NT2/D1 (cell line): Measurements from ENCODE around the gene FHOD3.

Experiments
- DNase-seq: peaks from one replicate; pipeline ENCODE4 v3.0.0-alpha.2; 2011; ENCODE audit warnings: low read depth, low spot score
- H3K27me3 ChIP-seq: 2 replicates; pipeline ENCODE4 v1.6.0; 2011; ENCODE audit warnings: mild to moderate bottlenecking; ENCODE audit not compliant: insufficient read length, insufficient read depth
- H3K36me3 ChIP-seq: 2 replicates; pipeline ENCODE4 v1.6.1; 2011; ENCODE audit warnings: mild to moderate bottlenecking, low read length, mixed read lengths; ENCODE audit not compliant: insufficient read depth, insufficient read length
- H3K4me1 ChIP-seq: 2 replicates; pipeline ENCODE4 v1.5.1; 2011; ENCODE audit not compliant: insufficient read depth, insufficient read length
- H3K4me3 ChIP-seq: 2 replicates; pipeline ENCODE4 v1.5.1; 2011; ENCODE audit warnings: low read depth; ENCODE audit not compliant: insufficient read length
- H3K9ac ChIP-seq: 2 replicates; pipeline ENCODE4 v1.6.0; 2011; ENCODE audit warnings: low read depth; ENCODE audit not compliant: insufficient read length
- H3K9me3 ChIP-seq: 2 replicates; pipeline ENCODE4 v1.5.1; 2011; ENCODE audit warnings: mild to moderate bottlenecking, low read length; ENCODE audit not compliant: insufficient read depth
- SUZ12 ChIP-seq: IDR thresholded peaks from 2 replicates; pipeline ENCODE4 v1.6.1; 2011; ENCODE audit not compliant: insufficient read length, insufficient read depth; ENCODE audit errors: extremely low read depth
- YY1 ChIP-seq: IDR thresholded peaks from 2 replicates; pipeline ENCODE4 v1.6.1; 2011; ENCODE audit not compliant: insufficient read length, insufficient read depth
- ZNF274 ChIP-seq: IDR thresholded peaks from 2 replicates; pipeline ENCODE4 v1.6.1; 2011; ENCODE audit warnings: mild to moderate bottlenecking, low read depth, low read length

FHOD3 gene

GRCh38 chr18:36600548-36600947 lies 303.0 kb downstream of the FHOD3 start:
- H3K4me3 ChIP-seq = no peak overlapping the region
- H3K9ac ChIP-seq = no peak overlapping the region
- H3K36me3 ChIP-seq = no peaks in the 10 kb centered on the region
- no peaks in the 10 kb centered on the region for H3K4me1 ChIP-seq
- no peak for TF ChIP-seq SUZ12
- TF ChIP-seq YY1 = no peak
- no peak for TF ChIP-seq ZNF274
- DNase-seq = no peak
- H3K27me3 ChIP-seq = no peaks in the 10 kb centered on the region
- peaks cover 11% of the 10 kb centered on the region; the same call in 1 of the 2 replicates for H3K9me3 ChIP-seq

GRCh38 chr18:36601316-36601715 lies 303.8 kb downstream of the FHOD3 start:
- H3K4me3 ChIP-seq = no peak overlapping the region
- no peak for DNase-seq
- no peak overlapping the region for H3K9ac ChIP-seq
- no peaks in the 10 kb centered on the region for H3K4me1 ChIP-seq
- H3K27me3 ChIP-seq = no peaks in the 10 kb centered on the region
- no peaks in the 10 kb centered on the region for H3K36me3 ChIP-seq
- TF ChIP-seq YY1 = no peak
- no peak for TF ChIP-seq SUZ12
- TF ChIP-seq ZNF274 = no peak
- peaks cover 11% of the 10 kb centered on the region; the same call in 1 of the 2 replicates for H3K9me3 ChIP-seq

GRCh38 chr18:36602071-36602470 lies 304.6 kb downstream of the FHOD3 start:
- H3K27me3 ChIP-seq = no peaks in the 10 kb centered on the region
- H3K4me3 ChIP-seq = no peak overlapping the region
- peaks cover 11% of the 10 kb centered on the region; the same call in 1 of the 2 replicates for H3K9me3 ChIP-seq
- no peak for DNase-seq
- no peak overlapping the region for H3K9ac ChIP-seq
- no peaks in the 10 kb centered on the region for H3K36me3 ChIP-seq
- H3K4me1 ChIP-seq = no peaks in the 10 kb centered on the region
- TF ChIP-seq SUZ12 = no peak
- no peak for TF ChIP-seq YY1
- no peak for TF ChIP-seq ZNF274

GRCh38 chr18:36602620-36603019 lies 305.1 kb downstream of the FHOD3 start:
- Histone ChIP-seq H3K27me3 (no peaks in the 10 kb centered on the region), H3K4me1 (no peaks in the 10 kb centered on the region), H3K4me3 (no peak overlapping the region), H3K36me3 (no peaks in the 10 kb centered on the region), H3K9ac (no peak overlapping the region), H3K9me3 (peaks cover 11% of the 10 kb centered on the region; the same call in 1 of the 2 replicates)
- no peak for TF ChIP-seq SUZ12
- no peak for TF ChIP-seq ZNF274
- TF ChIP-seq YY1 = no peak
- no peak for DNase-seq

- no peaks in the 10 kb centered on the region for H3K4me1 ChIP-seq
- H3K36me3 ChIP-seq = no peaks in the 10 kb centered on the region
- no peak for DNase-seq
- no peak overlapping the region for H3K9ac ChIP-seq
- no peak overlapping the region for H3K4me3 ChIP-seq
- no peaks in the 10 kb centered on the region for H3K27me3 ChIP-seq
- TF ChIP-seq ZNF274 (no peak), YY1 (no peak), SUZ12 (no peak)
- H3K9me3 ChIP-seq = no peaks in the 10 kb centered on the region
Observed at GRCh38 chr18:36608107-36608506, 310.6 kb downstream of the FHOD3 start.

GRCh38 chr18:36610258-36610657 lies 312.7 kb downstream of the FHOD3 start:
- no peak for DNase-seq
- no peak for TF ChIP-seq SUZ12
- no peak for TF ChIP-seq YY1
- no peak for TF ChIP-seq ZNF274
- H3K9me3 ChIP-seq = no peaks in the 10 kb centered on the region
- H3K4me1 ChIP-seq = no peaks in the 10 kb centered on the region
- H3K27me3 ChIP-seq = no peaks in the 10 kb centered on the region
- H3K4me3 ChIP-seq = no peak overlapping the region
- no peaks in the 10 kb centered on the region for H3K36me3 ChIP-seq
- no peak overlapping the region for H3K9ac ChIP-seq

- no peaks in the 10 kb centered on the region for H3K4me1 ChIP-seq
- no peak overlapping the region for H3K4me3 ChIP-seq
- TF ChIP-seq YY1 (no peak), ZNF274 (no peak), SUZ12 (no peak)
- no peaks in the 10 kb centered on the region for H3K36me3 ChIP-seq
- no peak overlapping the region for H3K9ac ChIP-seq
- no peaks in the 10 kb centered on the region for H3K27me3 ChIP-seq
- H3K9me3 ChIP-seq = no peaks in the 10 kb centered on the region
- DNase-seq = peak; percentile 32
Observed at GRCh38 chr18:36610661-36611060, 313.1 kb downstream of the FHOD3 start.

GRCh38 chr18:36613069-36613468 lies 315.6 kb downstream of the FHOD3 start:
- Histone ChIP-seq H3K36me3 (no peaks in the 10 kb centered on the region), H3K4me1 (no peaks in the 10 kb centered on the region), H3K9me3 (no peaks in the 10 kb centered on the region), H3K27me3 (no peaks in the 10 kb centered on the region), H3K4me3 (no peak overlapping the region), H3K9ac (no peak overlapping the region)
- TF ChIP-seq SUZ12 = no peak
- no peak for TF ChIP-seq YY1
- no peak for TF ChIP-seq ZNF274
- DNase-seq = no peak
